Measurements from ENCODE around the gene OR2M5.

Gene OR2M5

DNA sequence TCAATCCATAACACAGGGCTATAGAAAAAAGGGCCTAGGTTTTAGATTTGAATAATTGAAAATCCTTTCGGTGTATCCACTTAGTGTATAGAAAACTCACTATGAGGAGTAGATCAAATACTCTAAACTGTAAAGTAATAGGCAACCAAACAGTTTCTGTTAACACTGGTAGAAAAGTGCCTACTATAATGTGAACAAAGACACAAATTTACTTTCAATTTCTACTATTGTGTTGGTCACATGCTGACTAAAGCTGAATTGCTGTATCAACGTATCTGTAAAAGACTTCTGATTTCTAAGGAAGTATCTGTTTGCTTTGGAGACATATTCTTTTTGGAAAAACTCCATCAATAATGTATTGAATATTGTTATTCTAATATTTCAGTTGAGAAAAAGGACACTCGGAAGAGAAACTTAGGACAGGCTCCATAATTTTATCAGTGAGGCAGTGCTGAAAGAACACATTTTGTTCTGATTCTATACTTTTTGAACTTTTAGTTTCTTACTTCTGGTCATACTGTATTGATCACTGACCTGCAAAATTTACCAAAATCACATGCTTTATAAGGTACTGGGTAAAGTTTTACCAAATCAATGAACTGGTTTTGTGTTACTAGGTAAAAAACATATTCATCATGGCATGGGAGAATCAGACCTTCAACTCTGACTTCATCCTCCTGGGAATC is at the start of gene OR2M5:
TSS of gene OR2M5 (plus strand) at position 636 of the 686 bp plus-strand sequence. CDS start at position 636, 0 bp downstream.
- Histone ChIP-seq H3K4me3 (ENCODE audit: insufficient read length, low read depth) (no peak within 1 kb of the TSS), H3K9me3 (ENCODE audit: insufficient read depth, low read length) (no peaks in the 10 kb centered on the region), H3K27me3 (ENCODE audit: insufficient read depth, insufficient read length) (no peaks in the 10 kb centered on the region), H3K36me3 (ENCODE audit: insufficient read depth, insufficient read length, low read length) (no peaks in the 10 kb centered on the region), H3K4me1 (ENCODE audit: insufficient read depth, insufficient read length) (no peaks in the 10 kb centered on the region), H3K9ac (ENCODE audit: insufficient read length, low read depth) (no peak within 1 kb of the TSS)
- no peak for DNase-seq (ENCODE audit: low read depth, low spot score)
- no peak for TF ChIP-seq YY1 (IDR thresholded peaks at IDR 0.05; ENCODE audit: insufficient read depth, insufficient read length)
- no peak for TF ChIP-seq ZNF274 (IDR thresholded peaks at IDR 0.05; ENCODE audit: low read depth, low read length)
- no peak for TF ChIP-seq SUZ12 (IDR thresholded peaks at IDR 0.05; ENCODE audit: extremely low read depth, insufficient read depth, insufficient read length)

DNA sequence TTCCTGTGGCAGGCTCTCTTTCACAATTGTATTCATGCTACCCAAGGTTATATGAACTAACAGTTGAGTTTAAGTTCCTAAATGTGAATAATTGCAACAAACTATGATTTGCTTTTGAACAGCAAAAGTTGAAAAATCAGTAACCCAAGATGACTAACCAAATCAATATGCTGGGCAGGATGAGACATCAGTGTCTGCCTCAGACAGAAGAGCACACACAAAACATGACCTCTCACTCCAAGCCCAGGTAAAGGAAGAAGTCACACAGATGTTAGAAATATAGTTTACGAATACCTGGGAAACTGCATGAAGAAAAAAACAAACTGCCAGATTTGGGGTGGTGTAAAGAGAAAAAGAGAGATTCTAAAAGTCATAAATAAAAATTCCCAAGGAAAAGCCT is 46.4 kb upstream of the OR2M5 start:
- Histone ChIP-seq H3K4me3 (ENCODE audit: insufficient read length, low read depth) (no peak overlapping the region), H3K9me3 (ENCODE audit: insufficient read depth, low read length) (no peaks in the 10 kb centered on the region), H3K36me3 (ENCODE audit: insufficient read depth, insufficient read length, low read length) (no peaks in the 10 kb centered on the region), H3K27me3 (ENCODE audit: insufficient read depth, insufficient read length) (no peaks in the 10 kb centered on the region), H3K9ac (ENCODE audit: insufficient read length, low read depth) (no peak overlapping the region), H3K4me1 (ENCODE audit: insufficient read depth, insufficient read length) (no peaks in the 10 kb centered on the region)
- TF ChIP-seq YY1 (IDR thresholded peaks at IDR 0.05; ENCODE audit: insufficient read depth, insufficient read length) (no peak), SUZ12 (IDR thresholded peaks at IDR 0.05; ENCODE audit: extremely low read depth, insufficient read depth, insufficient read length) (no peak), ZNF274 (IDR thresholded peaks at IDR 0.05; ENCODE audit: low read depth, low read length) (no peak)
- no peak for DNase-seq (ENCODE audit: low read depth, low spot score)

DNA sequence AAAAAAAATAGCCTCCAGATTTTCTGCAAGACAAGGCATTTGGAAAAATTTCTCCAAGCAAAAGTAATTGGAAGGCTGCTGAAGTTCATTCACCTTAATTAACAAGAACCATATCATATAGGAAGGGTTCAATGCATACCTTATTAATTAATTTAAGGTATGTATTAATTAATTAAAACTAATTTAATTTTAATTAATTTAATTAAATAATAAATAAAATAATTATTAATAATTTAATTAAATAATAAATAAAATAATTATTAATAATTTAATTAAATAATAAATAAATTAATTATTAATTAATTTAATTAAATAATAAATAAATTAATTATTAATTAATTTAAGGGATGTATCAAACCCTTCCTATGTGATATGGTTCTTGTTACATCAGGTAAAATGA is 42.1 kb upstream of the OR2M5 start:
- TF ChIP-seq SUZ12 (IDR thresholded peaks at IDR 0.05; ENCODE audit: extremely low read depth, insufficient read depth, insufficient read length) = no peak
- no peak for TF ChIP-seq ZNF274 (IDR thresholded peaks at IDR 0.05; ENCODE audit: low read depth, low read length)
- TF ChIP-seq YY1 (IDR thresholded peaks at IDR 0.05; ENCODE audit: insufficient read depth, insufficient read length) = no peak
- H3K36me3 ChIP-seq (ENCODE audit: insufficient read depth, insufficient read length, low read length) = no peaks in the 10 kb centered on the region
- no peak for DNase-seq (ENCODE audit: low read depth, low spot score)
- H3K27me3 ChIP-seq (ENCODE audit: insufficient read depth, insufficient read length) = no peaks in the 10 kb centered on the region
- H3K4me3 ChIP-seq (ENCODE audit: insufficient read length, low read depth) = no peak overlapping the region
- H3K4me1 ChIP-seq (ENCODE audit: insufficient read depth, insufficient read length) = no peaks in the 10 kb centered on the region
- no peak overlapping the region for H3K9ac ChIP-seq (ENCODE audit: insufficient read length, low read depth)
- H3K9me3 ChIP-seq (ENCODE audit: insufficient read depth, low read length) = no peaks in the 10 kb centered on the region

DNA sequence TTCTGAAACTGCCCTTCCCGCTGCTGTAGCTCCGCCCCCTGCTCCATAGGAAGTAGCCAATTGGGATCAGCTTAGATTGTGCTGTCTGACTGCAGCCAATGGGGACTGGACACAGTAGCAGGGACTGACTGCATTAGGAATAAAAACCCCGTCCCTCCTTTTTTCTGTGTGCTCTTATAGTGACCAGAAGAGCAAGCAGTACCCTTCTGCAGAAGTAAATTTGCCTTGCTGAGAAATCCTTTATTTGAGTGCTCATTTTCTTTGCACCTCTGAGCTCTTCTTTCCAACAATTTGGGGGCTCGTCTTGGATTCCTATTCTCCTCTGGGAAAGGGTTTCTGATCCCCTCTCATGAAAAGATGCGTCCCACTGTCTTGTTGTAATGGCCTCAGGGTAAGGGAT is 33.8 kb upstream of the OR2M5 start:
- TF ChIP-seq YY1 (IDR thresholded peaks at IDR 0.05; ENCODE audit: insufficient read depth, insufficient read length) = no peak
- TF ChIP-seq SUZ12 (IDR thresholded peaks at IDR 0.05; ENCODE audit: extremely low read depth, insufficient read depth, insufficient read length) = no peak
- TF ChIP-seq ZNF274 (IDR thresholded peaks at IDR 0.05; ENCODE audit: low read depth, low read length) = no peak
- Histone ChIP-seq H3K9me3 (ENCODE audit: insufficient read depth, low read length) (peaks cover 27% of the 10 kb centered on the region), H3K4me3 (ENCODE audit: insufficient read length, low read depth) (no peak overlapping the region), H3K27me3 (ENCODE audit: insufficient read depth, insufficient read length) (no peaks in the 10 kb centered on the region), H3K9ac (ENCODE audit: insufficient read length, low read depth) (no peak overlapping the region), H3K36me3 (ENCODE audit: insufficient read depth, insufficient read length, low read length) (no peaks in the 10 kb centered on the region), H3K4me1 (ENCODE audit: insufficient read depth, insufficient read length) (no peaks in the 10 kb centered on the region)
- DNase-seq (ENCODE audit: low read depth, low spot score) = no peak

DNA sequence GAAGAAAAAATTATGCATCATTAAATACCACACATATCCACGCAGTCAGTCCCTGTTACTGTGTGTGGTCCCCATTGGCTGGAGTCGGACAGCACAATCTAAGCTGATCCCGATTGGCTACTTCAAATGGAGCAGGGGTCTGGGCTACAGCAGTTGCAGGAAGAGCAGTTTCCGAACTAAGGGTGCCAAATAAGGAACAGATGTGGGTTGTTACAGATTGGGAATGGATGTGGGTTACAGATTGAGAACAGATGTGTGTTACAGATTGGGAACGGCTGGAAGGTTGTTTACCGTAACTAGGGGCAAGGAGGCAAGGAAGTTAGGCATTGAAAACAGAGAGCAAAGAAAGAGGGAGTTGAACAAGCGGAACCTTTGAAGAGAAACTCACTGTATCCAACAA is 30.1 kb upstream of the OR2M5 start:
- no peak overlapping the region for H3K4me3 ChIP-seq (ENCODE audit: insufficient read length, low read depth)
- H3K36me3 ChIP-seq (ENCODE audit: insufficient read depth, insufficient read length, low read length) = no peaks in the 10 kb centered on the region
- no peaks in the 10 kb centered on the region for H3K27me3 ChIP-seq (ENCODE audit: insufficient read depth, insufficient read length)
- no peak for DNase-seq (ENCODE audit: low read depth, low spot score)
- no peak overlapping the region for H3K9ac ChIP-seq (ENCODE audit: insufficient read length, low read depth)
- H3K9me3 ChIP-seq (ENCODE audit: insufficient read depth, low read length) = peaks cover 23% of the 10 kb centered on the region
- TF ChIP-seq ZNF274 (IDR thresholded peaks at IDR 0.05; ENCODE audit: low read depth, low read length) (no peak), YY1 (IDR thresholded peaks at IDR 0.05; ENCODE audit: insufficient read depth, insufficient read length) (no peak), SUZ12 (IDR thresholded peaks at IDR 0.05; ENCODE audit: extremely low read depth, insufficient read depth, insufficient read length) (no peak)
- no peaks in the 10 kb centered on the region for H3K4me1 ChIP-seq (ENCODE audit: insufficient read depth, insufficient read length)

- TF ChIP-seq SUZ12 (IDR thresholded peaks at IDR 0.05; ENCODE audit: extremely low read depth, insufficient read depth, insufficient read length) (no peak), YY1 (IDR thresholded peaks at IDR 0.05; ENCODE audit: insufficient read depth, insufficient read length) (no peak), ZNF274 (IDR thresholded peaks at IDR 0.05; ENCODE audit: low read depth, low read length) (no peak)
- no peaks in the 10 kb centered on the region for H3K27me3 ChIP-seq (ENCODE audit: insufficient read depth, insufficient read length)
- no peaks in the 10 kb centered on the region for H3K36me3 ChIP-seq (ENCODE audit: insufficient read depth, insufficient read length, low read length)
- no peaks in the 10 kb centered on the region for H3K9me3 ChIP-seq (ENCODE audit: insufficient read depth, low read length)
- H3K4me1 ChIP-seq (ENCODE audit: insufficient read depth, insufficient read length) = no peaks in the 10 kb centered on the region
- DNase-seq (ENCODE audit: low read depth, low spot score) = no peak
- H3K9ac ChIP-seq (ENCODE audit: insufficient read length, low read depth) = no peak overlapping the region
- H3K4me3 ChIP-seq (ENCODE audit: insufficient read length, low read depth) = no peak overlapping the region
Measured at GRCh38 chr1:248127653-248128052, 17.3 kb upstream of the OR2M5 start.

DNA sequence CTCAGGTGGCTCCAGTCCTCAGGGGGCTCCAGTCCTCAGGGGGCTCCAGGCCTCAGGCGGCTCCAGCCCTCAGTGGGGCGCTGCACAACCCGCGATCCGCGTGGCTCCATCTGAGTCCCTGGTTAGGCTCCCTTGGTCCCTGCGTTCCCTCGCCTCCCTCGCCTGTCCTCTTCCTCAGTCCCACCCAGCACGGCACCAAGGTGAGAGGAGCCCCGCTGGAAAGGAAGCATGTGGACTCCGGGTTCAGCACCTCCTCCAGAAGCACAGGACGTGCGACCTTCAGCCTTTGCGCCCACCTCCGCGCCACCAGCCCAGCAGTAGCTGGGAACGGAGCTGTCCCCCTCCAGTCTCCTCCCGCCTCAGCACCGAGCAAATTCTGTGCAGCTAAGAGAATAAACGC is 8.1 kb upstream of the OR2M5 start:
- TF ChIP-seq ZNF274 (IDR thresholded peaks at IDR 0.05; ENCODE audit: low read depth, low read length) (no peak), YY1 (IDR thresholded peaks at IDR 0.05; ENCODE audit: insufficient read depth, insufficient read length) (no peak), SUZ12 (IDR thresholded peaks at IDR 0.05; ENCODE audit: extremely low read depth, insufficient read depth, insufficient read length) (no peak)
- Histone ChIP-seq H3K9me3 (ENCODE audit: insufficient read depth, low read length) (no peaks in the 10 kb centered on the region), H3K36me3 (ENCODE audit: insufficient read depth, insufficient read length, low read length) (no peaks in the 10 kb centered on the region), H3K4me1 (ENCODE audit: insufficient read depth, insufficient read length) (no peaks in the 10 kb centered on the region), H3K9ac (ENCODE audit: insufficient read length, low read depth) (no peak overlapping the region), H3K4me3 (ENCODE audit: insufficient read length, low read depth) (no peak overlapping the region), H3K27me3 (ENCODE audit: insufficient read depth, insufficient read length) (no peaks in the 10 kb centered on the region)
- DNase-seq (ENCODE audit: low read depth, low spot score) = no peak

All from NT2/D1 (cell line).